ENCODE results near the gene GSTO1. TPM values are rescaled to one million over a fixed set of nuclear protein-coding genes. Genes with fewer than 3 reads are reported as not detected.

GSTO1 gene
- total RNA-seq, 4 donors from 2014 or later: 86.1 to 129 (median 102) TPM

GRCh38 chr10:104296687-104297436 lies 42.2 kb downstream of the GSTO1 start:
- Histone ChIP-seq H3K4me3 (replicated peaks in 1 of 3) (no peak overlapping the region), H3K9me3 (no peaks in the 10 kb centered on the region), H3K27me3 (no peaks in the 10 kb centered on the region), H3K36me3 (no peaks in the 10 kb centered on the region), H3K4me1 (peaks cover 4 to 24% of the 10 kb centered on the region in 2 donors), H3K27ac (no peak overlapping the region)
- 96 to 97% methylated on average over 10 of the region's 10 CpGs for WGBS, 2 donors
- TF ChIP-seq POLR2A (IDR thresholded peaks at IDR 0.05) (no peak), CTCF (IDR thresholded peaks at IDR 0.05) (no peak)
- DNase-seq: no peak
- intact Hi-C loops (cut with DNase I): no loop called here

GRCh38 chr10:104297697-104298660 lies 43.3 kb downstream of the GSTO1 start:
- Histone ChIP-seq H3K4me3 (replicated peaks in 1 of 3) (no peak overlapping the region), H3K27me3 (no peaks in the 10 kb centered on the region), H3K27ac (no peak overlapping the region), H3K4me1 (peaks cover 4 to 29% of the 10 kb centered on the region in 2 donors), H3K9me3 (no peaks in the 10 kb centered on the region), H3K36me3 (no peaks in the 10 kb centered on the region)
- no peak for DNase-seq
- 64 to 72% methylated on average over 17 of the region's 17 CpGs for WGBS, 2 donors
- intact Hi-C loops (cut with DNase I): no loop called here
- no peak for TF ChIP-seq POLR2A (IDR thresholded peaks at IDR 0.05)
- TF ChIP-seq CTCF (IDR thresholded peaks at IDR 0.05): peak in 1 of 6 experiments; percentile 23

- no peaks in the 10 kb centered on the region for H3K27me3 ChIP-seq
- 71 to 76% methylated on average over 13 of the region's 13 CpGs for whole genome bisulfite sequencing, 2 donors
- H3K36me3 ChIP-seq: no peaks in the 10 kb centered on the region
- peaks cover 11 to 42% of the 10 kb centered on the region in 2 donors for H3K4me1 ChIP-seq
- DNase-seq: no peak
- intact Hi-C loops (cut with DNase I): no loop called here
- no peaks in the 10 kb centered on the region for H3K9me3 ChIP-seq
- H3K27ac ChIP-seq: peak overlapping the region in 2 of 3 donors; percentile 48 to 60
- no peak for TF ChIP-seq POLR2A (IDR thresholded peaks at IDR 0.05)
- TF ChIP-seq CTCF (IDR thresholded peaks at IDR 0.05): no peak
- no peak overlapping the region for H3K4me3 ChIP-seq (replicated peaks in 1 of 3)
Observed at GRCh38 chr10:104299031-104299904, 44.6 kb downstream of the GSTO1 start.

- 74 to 76% methylated on average over 12 of the region's 12 CpGs for WGBS, 2 donors
- Histone ChIP-seq H3K4me1 (peaks cover 19 to 51% of the 10 kb centered on the region in 2 donors), H3K27ac (peak overlapping the region; percentile 44 to 64 (median 60)), H3K4me3 (replicated peaks in 1 of 3) (no peak overlapping the region), H3K9me3 (no peaks in the 10 kb centered on the region), H3K36me3 (no peaks in the 10 kb centered on the region), H3K27me3 (no peaks in the 10 kb centered on the region)
- intact Hi-C loops (cut with DNase I): no loop called here
- DNase-seq: no peak
- TF ChIP-seq CTCF (IDR thresholded peaks at IDR 0.05) (no peak), POLR2A (IDR thresholded peaks at IDR 0.05) (no peak)
Observed at GRCh38 chr10:104300002-104300735, 45.5 kb downstream of the GSTO1 start.
